RKO (cell line): Measurements from ENCODE around the gene HIBADH.
"Not testable (repeated sequence)": the region's sequence is repeated elsewhere in the genome, so short reads cannot be mapped to it uniquely, and the experiment has no call there.

Experiments used
- DNase-seq: peaks from one replicate; pipeline ENCODE4 v3.0.0-alpha.2; 2016; ENCODE audit warnings: low spot score

The HIBADH gene

GRCh38 chr7:27678617-27679260 lies 16.1 kb upstream of the HIBADH start:
- DNase-seq: no peak

GRCh38 chr7:27677912-27678612 lies 15.4 kb upstream of the HIBADH start:
- peak; percentile 95 for DNase-seq

- not testable (repeated sequence) for DNase-seq
These were observed 11.4 kb upstream of the HIBADH start for GRCh38 chr7:27674126-27674525.

GRCh38 chr7:27671675-27672074 lies 9.0 kb upstream of the HIBADH start:
- no peak for DNase-seq

- DNase-seq: no peak
These were observed 8.0 kb upstream of the HIBADH start for GRCh38 chr7:27670676-27671075.

GRCh38 chr7:27670177-27670576 lies 7.5 kb upstream of the HIBADH start:
- DNase-seq: no peak

GRCh38 chr7:27665531-27665930 lies 2.8 kb upstream of the HIBADH start:
- DNase-seq: no peak

GRCh38 chr7:27663989-27664331 lies 1.3 kb upstream of the HIBADH start:
- no peak for DNase-seq

GRCh38 chr7:27661811-27662489 lies 733 bp downstream of the HIBADH start:
- DNase-seq: peak; percentile 43

GRCh38 chr7:27656724-27657123 lies 6.0 kb downstream of the HIBADH start:
- DNase-seq: no peak

GRCh38 chr7:27655184-27655583 lies 7.5 kb downstream of the HIBADH start:
- DNase-seq: no peak

- DNase-seq: no peak
These were observed 10.2 kb downstream of the HIBADH start for GRCh38 chr7:27652518-27652917.

- no peak for DNase-seq
These were observed 11.0 kb downstream of the HIBADH start for GRCh38 chr7:27651702-27652101.

- no peak for DNase-seq
These were observed 12.4 kb downstream of the HIBADH start for GRCh38 chr7:27650283-27650682.

GRCh38 chr7:27647489-27647888 lies 15.2 kb downstream of the HIBADH start:
- no peak for DNase-seq

- peak; percentile 14 for DNase-seq
These were observed 15.6 kb downstream of the HIBADH start for GRCh38 chr7:27647046-27647445.

GRCh38 chr7:27642271-27642670 lies 20.4 kb downstream of the HIBADH start:
- no peak for DNase-seq

- DNase-seq: no peak
These were observed 21.0 kb downstream of the HIBADH start for GRCh38 chr7:27641581-27642230.

GRCh38 chr7:27640884-27641574 lies 21.7 kb downstream of the HIBADH start:
- DNase-seq: no peak

- no peak for DNase-seq
These were observed 22.8 kb downstream of the HIBADH start for GRCh38 chr7:27639851-27640250.

- not testable (repeated sequence) for DNase-seq
These were observed 23.6 kb downstream of the HIBADH start for GRCh38 chr7:27639048-27639447.

GRCh38 chr7:27636326-27637006 lies 26.2 kb downstream of the HIBADH start:
- no peak for DNase-seq
